CD4-positive, alpha-beta T cell treated with Interleukin-4 for 1 hour (primary cell): ENCODE data around the gene NDE1.
"Not testable (repeated sequence)": the region's sequence is repeated elsewhere in the genome, so short reads cannot be mapped to it uniquely, and the experiment has no call there.

ENCODE experiments used
- DNase-seq, 2 donors: peaks; one replicate each; pipeline ENCODE4 v3.0.0-alpha.2; 2020 to 2022

Gene NDE1

DNA sequence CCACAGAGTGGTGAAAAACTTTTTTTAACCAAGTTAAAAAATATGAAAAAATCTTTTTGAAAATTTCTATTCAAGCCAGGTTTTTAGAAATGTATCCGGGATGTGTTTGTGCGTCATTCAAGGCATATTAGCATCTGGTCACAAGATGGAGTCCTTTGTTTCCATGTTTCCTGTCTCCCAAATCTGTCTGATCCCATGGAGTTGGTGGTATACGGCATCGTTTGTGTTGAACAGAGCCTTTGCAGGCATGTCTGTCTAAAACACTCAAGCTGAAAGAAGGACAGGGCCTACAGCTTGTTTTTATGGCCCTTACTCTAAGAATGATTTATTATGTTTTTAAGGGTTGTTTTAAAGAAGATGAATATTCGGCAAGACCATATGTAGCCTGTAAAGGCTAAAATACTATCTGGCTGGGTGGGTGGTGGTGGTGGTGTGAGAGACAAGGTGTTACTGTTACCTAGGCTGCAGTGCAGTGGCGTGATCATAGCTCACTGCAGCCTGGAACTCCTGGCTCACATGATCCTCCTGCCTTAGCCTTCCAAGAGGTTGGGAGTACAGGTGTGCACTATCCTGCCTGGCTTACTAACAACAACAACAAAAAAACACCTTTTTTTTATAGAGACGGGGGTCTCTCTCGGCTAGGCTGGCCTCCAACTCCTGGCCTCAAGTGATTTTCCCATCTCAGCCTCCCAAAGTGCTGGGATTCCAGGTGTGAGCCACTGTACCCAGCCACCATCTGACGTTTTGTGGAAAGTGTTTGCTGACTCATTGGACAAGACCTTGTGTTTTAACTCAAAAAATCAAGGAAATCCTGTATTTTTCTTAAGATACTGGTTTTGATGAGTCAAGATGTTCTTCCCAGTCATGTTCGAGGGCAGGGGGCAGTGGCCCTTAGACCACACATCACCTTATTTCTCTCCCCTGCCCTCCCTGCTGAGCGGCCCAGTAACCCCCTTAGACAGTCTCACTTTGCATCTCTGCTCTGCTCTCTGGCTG, 52.2 kb downstream of the NDE1 start:
- DNase-seq, result no peak

DNA sequence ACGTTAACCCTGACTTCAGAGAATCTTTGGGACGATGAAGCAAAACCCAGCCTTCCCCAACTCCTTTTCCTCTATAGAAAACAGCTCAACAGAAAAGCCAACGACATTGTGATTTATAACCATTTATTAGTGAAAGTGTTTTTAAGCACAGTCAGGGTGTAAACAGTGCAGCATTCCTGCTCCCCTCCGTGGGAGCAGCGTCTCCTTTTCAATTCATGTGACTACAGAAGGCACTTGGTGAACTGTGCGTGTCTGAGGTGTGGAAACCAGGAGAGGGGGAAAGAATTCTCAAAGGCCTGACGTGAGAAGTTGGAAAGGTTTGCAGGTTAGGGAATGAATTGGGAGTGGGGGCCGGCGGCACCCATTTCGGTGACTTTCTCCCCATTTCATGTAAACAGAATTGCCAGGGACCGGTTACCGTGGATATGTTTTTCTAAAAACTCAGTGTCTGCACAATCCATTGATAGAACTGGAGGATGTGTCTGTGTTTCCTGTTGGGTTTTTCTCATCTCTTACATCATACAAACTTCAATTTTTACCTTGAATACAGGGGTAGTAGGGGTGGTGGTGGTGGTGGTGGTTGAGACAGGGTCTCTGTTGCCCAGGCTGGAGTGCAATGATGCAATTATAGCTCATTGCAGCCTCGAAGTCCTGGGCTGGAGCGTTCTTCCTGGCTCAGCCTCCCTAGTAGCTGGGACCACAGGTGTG, 53.1 kb downstream of the NDE1 start:
- no peak for DNase-seq

DNA sequence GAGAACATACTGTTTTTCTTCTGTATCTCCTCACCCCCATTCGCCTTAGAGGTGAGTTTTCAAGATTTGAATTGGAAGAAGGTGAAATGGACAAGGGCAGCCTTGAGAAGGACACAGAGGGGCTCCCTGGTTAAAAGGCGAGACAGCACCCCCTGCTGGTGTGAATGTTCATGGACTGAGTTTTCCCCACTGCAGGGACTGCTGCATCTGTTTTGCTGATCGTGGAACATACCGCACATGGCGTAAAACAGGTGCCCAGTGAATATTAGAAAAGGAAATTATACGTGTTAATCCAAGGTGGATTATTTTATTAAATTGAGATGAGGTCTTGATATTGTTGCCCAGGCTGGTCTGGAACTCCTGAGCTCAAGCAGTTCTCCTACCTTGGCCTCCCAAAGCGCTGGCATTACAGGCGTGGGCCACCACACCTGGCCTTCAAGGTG, 54.5 kb downstream of the NDE1 start:
- DNase-seq, result peak; percentile 72 to 76

DNA sequence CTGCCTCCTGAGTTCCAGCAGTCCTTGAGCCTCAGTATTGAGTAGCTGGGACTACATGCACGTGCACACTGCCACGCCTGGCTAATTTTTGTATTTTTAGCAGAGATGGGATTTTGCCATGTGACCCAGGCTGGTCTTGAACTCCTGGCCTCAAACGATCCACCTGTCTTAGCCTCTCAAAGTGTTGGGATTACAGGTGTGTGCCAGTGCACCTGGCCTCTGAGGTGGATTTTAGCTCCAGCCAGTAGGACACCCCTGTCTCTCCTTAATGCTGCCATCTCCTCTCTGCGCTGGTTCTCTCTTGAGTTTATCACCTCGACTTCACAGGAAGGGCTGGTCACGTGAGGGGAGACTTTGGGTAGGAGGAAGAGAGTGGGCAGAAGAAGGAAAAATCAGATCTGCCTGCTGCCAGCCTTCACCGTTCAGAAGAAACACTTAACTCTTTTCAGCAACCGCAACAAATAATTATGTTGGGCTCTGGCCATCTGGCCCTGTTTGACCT, 55.1 kb downstream of the NDE1 start:
- no peak for DNase-seq

- DNase-seq, result no peak
These were observed 57.3 kb downstream of the NDE1 start for GRCh38 chr16:15707332-15707731.

DNA sequence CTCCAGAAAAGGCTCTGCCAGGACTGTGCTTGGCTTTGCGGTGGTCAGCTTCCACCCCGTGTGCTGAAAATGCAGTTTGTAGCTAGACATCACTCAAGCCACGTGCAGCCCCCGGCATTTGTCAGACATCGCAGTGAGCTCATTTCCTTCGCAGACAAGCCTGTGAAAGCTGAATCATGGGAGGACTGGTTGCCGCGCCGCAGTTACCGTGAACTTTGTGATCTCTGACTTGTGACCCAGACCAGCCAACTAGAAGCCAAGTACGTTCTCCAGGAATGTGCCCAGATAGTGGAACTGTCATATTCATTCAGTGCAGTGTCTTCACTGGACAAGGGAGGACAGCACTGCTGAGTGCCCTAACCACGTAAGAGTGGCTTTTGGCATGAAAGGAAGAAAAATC, 58.1 kb downstream of the NDE1 start:
- no peak for DNase-seq

DNA sequence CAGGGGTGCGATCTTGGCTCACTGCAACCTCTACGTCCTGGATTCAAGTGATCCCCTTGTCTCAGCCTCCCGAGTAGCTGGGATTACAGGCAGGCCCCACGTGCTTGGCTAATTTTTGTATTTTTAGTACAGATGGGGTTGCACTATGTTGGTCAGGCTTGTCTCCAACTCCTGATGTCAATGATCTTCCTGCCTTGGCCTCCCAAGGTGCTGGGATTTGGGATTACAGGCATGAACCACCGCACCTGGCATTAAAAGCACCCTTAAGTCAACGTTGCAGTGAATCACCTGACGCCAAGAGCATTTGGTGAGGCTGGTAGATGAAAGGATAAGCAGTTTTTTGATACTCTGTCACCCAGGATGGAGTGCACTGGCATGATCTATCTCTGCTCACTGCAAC, 59.0 kb downstream of the NDE1 start:
- no peak for DNase-seq

DNA sequence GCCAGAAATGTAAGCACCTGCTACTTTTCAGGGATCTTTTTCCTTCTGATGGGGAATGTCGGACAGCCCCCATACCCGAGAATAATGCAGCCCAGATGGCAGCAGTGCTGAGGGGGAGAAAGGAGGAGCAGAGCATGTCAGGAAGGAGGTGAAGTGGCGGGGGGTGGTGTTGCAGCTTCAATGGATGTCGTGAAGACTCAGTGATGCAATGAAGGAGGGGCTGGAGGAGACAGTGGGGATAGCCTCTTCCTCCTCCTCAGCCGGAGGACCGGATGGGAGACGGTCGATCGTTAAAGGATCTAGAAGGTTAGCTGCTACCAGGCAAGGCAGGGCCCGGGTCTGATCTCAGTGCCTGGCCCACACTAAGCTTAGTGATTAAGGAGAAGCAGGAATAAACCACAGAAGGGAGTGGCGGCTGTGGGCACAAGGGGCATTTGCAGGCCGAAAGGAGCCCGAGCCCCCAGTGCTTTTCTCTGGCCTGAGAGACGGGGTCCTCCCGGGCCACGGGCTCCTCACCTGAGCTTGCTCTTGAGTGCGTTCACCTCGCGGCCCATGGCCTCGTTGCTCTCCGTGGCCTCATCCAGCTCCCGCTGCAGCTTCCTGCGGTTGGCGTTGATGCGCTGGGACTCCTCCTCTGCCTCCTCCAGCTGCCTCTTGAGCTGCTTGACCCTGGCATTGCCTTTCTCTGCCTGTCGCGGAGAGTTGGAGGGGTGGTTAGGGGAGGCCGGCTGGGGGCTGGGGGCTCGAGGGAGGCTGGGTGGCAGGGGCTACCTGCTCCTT, 64.5 kb downstream of the NDE1 start:
- no peak for DNase-seq

DNA sequence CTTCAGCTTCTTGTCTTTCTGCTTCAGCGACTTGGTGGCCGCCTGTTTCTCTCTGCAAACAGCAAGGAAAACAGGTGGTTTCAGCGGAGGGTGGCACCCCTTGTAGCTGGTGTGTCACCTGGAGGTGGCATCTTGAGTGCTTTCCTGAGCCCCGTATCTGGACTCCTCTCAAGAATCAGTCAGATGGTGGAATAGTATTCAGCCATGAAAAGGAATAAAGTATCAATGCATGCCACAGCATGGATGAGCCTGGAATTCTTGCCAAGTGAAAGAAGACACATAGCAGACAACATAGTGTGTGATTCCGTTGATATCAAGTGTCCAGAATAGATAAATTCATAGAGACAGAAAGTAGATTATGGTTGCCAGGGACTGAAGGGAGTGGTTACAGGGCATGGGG, 65.2 kb downstream of the NDE1 start:
- no peak for DNase-seq

DNA sequence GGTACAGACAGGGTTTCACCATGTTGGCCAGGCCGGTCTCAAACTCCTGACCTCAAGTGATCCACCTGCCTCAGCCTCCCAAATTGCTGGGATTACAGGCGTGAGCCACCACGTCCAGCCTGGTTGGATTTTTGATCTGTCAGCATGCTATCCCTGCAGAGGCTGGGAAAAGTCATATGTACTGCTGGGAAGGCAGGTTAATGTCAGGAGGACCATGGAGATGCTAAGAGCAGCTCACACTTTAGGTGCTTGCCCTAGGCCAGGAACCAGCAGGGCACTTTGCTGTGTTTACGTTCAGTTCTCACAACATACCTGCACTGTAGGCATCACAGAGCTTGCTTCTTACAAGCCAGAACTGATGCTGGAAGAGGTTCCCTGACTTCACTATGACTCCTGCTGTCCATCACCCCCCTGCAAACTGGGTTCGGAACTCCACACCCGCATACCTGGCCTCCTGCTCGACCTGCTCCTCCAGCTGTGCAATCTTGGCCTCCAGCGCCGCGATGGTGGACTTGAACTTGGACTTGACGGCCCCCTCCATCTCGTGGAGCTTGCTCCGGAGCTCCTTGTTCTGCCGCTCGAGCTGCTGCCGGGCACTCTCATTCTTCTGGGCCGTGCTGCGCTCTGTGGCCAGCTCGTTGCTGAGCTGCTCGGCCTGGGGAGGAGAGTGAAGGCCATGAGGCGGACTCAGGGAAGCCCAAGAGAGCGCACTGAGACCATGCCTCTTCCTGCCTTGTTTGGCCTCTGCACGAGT, 66.8 kb downstream of the NDE1 start:
- no peak for DNase-seq

- no peak for DNase-seq
These were observed 71.0 kb downstream of the NDE1 start for GRCh38 chr16:15721018-15721417.

DNA sequence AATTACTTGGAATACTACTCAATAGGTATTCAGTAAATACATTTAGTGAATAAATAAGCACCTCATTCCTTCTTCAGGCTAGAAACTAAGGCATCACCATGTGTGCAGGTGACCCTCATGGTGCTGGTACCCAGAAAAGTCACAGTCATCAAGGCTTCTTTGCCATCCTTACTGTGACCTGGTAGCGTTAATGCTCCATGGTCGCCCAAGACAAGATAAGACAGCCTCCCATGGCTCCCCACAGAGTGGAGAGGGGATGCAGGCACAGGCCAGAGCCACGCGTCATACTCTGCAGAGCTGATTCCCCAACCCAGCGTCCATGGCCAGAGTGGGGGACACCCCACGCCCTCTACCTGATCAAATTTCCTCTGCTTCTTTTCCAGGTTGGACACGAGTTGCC, 73.8 kb downstream of the NDE1 start:
- no peak for DNase-seq

DNA sequence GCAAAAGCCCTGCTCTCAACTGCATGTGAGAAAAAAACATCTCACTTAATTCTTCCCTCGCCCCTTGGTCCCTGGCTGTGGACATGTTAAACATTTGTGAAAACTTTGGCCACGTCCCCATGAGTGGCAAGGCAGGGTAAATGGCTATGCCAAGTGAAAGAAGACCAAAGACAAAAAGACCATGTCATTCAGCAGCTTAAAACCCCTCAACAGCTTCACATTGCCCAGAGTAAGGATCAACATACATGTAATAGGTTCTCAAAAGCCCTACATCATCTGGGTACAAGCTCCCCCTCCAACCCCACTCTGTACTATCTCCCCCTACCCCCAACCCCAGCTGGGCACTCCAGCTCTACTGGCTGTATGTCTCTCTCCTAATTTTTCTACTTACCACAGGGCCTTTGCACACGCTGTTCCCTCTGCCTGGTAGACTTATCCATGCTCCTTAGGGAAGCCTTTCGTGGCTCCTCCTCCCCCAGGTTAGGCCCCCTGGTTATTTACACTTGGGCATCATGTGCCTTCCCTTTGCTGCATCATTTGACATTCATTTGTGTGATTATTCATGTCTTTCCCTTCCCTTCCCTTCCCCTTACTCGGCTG, 75.7 kb downstream of the NDE1 start:
- no peak for DNase-seq

DNA sequence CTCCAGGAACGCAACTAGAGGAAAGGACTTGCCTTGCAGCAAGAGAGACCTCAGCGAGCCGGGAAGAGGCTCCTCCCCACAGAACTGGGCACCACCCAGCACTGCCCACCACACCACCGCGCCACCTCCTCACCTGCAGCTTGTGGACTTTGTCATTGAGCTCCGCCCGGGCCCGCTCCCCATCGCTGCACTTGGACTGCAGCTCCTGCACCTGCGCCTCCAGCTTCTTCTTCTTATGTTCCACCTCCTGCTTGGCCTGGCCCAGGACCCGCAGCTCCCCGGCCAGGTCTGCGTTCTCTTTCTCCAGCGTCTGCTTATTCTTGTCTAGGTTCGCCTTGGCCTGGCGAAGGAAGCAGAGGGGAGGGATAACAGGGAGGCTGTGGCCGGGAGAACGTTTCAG, 76.7 kb downstream of the NDE1 start:
- DNase-seq, result no peak

DNA sequence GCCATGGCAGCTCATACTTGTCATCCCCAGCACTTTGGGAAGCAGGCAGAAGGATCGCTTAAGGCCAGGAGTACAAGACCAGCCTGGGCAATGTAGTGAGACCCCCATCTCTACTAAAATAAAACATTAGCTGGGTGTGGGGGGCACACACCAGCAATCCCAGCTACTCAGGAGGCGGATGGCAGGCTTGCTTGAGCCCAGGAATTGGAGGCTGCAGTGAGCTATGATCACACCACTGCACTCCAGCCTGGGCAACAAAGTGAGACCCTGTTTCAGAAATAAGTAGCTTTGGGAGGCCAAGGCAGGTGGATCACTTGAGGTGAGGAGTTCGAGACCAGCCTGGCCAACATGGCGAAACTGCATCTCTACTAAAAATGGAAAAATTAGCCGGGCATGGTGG, 77.7 kb downstream of the NDE1 start:
- DNase-seq, result not testable (repeated sequence)

DNA sequence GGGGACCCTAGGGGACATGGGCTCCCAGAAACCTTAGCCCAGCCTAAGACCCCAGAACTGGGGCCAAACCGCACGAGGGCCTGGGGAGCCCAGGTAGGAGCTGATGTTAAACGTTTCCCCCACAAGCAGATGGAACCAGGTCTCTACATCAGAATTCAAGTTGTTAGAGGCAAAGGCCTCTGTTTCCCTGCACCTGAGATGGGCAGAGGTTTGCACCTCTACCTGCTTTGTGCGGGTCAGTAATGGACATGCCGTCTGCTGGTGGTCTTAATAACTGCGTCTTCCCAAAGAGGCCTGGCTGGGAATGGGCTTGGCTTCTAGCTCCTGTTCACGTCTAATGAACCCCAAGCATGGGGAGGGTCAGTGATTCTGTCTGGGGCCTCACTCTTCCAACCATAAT, 79.1 kb downstream of the NDE1 start:
- no peak for DNase-seq

DNA sequence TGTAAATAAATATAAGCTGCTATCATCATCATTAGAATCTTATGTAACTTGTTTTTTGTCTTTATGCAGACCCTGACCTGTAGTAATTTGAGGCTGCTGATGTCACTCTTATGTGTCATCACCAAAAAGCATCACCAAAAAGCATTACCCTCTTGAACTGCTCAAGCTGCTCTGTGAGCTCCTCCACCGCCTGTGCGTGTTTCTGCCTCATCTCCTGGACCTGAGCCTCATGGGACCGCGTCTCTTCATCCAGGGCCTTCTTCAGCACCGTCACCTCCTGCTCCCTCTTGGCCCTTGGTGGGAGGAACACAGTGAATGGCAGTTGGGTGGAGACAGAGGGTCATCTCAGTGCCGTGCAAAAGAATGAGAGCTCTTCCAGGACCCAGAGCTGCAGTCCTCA, 82.4 kb downstream of the NDE1 start:
- no peak for DNase-seq

GRCh38 chr16:15735610-15736009, 85.6 kb downstream of the NDE1 start:
- no peak for DNase-seq

DNA sequence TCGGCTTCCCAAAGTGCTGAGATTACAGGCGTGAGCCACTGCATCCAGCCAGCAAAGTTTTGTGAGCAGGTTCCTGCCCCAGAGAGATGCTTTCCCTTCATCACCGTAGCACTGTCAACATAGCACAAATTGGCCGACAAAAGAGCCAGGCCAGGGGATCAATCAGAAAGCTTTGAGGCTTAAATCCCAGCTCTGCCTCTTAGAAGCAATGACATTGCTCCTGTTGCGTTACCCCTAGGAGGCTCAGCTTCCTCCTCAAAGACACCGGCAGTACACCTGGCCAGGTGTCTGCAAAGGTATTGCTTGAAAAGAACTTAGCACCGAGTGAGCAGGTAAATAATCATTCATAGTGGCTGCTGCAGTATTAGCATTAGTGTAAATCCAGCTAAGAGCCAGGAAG, 86.5 kb downstream of the NDE1 start:
- DNase-seq, result no peak

- no peak for DNase-seq
These were observed 87.1 kb downstream of the NDE1 start for GRCh38 chr16:15737140-15737644.

DNA sequence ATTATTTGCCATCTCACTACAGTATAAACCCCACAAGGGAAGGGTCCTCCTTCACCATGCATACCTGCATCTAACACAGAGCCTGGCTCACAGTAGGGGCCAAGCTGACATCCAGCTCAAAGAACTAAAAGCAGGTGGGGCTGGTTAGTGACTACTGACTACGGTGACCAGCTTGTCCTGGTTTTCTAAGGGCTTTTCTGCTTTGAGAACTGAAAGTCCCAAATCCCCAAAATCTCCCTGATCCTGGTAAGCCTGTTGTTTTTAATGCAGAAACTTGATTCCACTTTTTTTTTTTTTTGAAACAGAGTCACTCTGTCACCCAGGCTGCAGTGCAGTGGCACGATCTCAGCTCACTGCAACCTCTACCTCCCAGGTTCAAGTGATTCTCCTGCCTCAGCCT, 89.4 kb downstream of the NDE1 start:
- DNase-seq, result no peak

GRCh38 chr16:15739950-15740349, 89.9 kb downstream of the NDE1 start:
- DNase-seq, result no peak
